ENCODE measurements around the gene ARID4B.

The ARID4B gene

GRCh38 chr1:235307158-235308124 is 20.5 kb downstream of the ARID4B start:
- H3K27ac ChIP-seq = no peak overlapping the region
- TF ChIP-seq CTCF (IDR thresholded peaks at IDR 0.05) = no peak

GRCh38 chr1:235304549-235305451 is 23.2 kb downstream of the ARID4B start:
- H3K4me3 ChIP-seq = no peak overlapping the region
- TF ChIP-seq CTCF (IDR thresholded peaks at IDR 0.05) = no peak
- no peak overlapping the region for H3K27ac ChIP-seq
- no peak for DNase-seq (ENCODE audit: low spot score)

More at GRCh38 chr1:235307158-235308124, 20.5 kb downstream of the ARID4B start:
- H3K4me3 ChIP-seq = no peak overlapping the region
- DNase-seq (ENCODE audit: low spot score) = no peak

DNA sequence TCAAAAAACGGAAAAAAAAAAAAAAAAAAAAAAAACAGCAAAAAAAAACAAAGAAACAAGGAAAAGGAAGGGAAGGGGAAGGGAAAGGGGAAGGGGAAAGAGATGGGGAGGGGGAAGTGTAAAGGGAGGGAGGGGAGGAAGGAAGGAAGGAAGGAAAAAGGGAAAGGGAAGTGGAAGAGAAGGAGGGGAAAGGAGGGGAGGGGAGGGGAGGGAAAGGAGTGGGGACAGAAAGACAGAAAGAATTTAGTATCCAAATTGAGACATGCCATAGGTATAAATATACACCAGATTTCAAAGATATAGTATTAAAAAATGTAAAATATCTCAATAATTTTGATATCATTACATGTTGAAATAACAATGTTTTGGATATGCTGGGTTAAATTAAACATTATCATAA is 25.8 kb downstream of the ARID4B start:
- no peak overlapping the region for H3K27ac ChIP-seq
- no peak overlapping the region for H3K4me3 ChIP-seq
- DNase-seq (ENCODE audit: low spot score) = no peak
- no peak for TF ChIP-seq CTCF (IDR thresholded peaks at IDR 0.05)

GRCh38 chr1:235299169-235299858 is 28.7 kb downstream of the ARID4B start:
- H3K27ac ChIP-seq = no peak overlapping the region
- H3K4me3 ChIP-seq = no peak overlapping the region
- no peak for TF ChIP-seq CTCF (IDR thresholded peaks at IDR 0.05)
- no peak for DNase-seq (ENCODE audit: low spot score)

DNA sequence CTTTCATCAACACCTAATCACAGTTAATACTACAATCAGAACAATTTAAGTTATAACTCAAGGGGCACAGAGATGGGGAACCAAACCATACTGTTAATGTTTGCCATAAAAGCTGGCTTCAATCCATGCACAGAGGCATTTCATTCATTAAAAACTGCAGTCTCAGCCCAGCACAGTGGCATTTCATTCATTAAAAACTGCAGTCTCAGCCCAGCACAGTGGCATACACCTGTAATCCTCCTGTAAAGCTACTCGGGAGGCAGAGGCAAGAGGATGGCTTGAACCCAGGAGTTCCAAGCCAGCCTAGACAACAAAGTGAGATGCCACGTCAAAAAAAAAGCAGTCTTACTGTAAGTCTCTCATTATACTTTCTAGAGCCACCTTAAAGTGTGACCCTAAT is 29.2 kb downstream of the ARID4B start:
- Histone ChIP-seq H3K4me3 (no peak overlapping the region), H3K27ac (no peak overlapping the region)
- DNase-seq (ENCODE audit: low spot score) = no peak
- no peak for TF ChIP-seq CTCF (IDR thresholded peaks at IDR 0.05)

- DNase-seq (ENCODE audit: low spot score) = no peak
- TF ChIP-seq CTCF (IDR thresholded peaks at IDR 0.05) = no peak
- H3K27ac ChIP-seq = no peak overlapping the region
- H3K4me3 ChIP-seq = no peak overlapping the region
These were observed 30.4 kb downstream of the ARID4B start for GRCh38 chr1:235297579-235297978.

Data from coronary artery (tissue), 2 donors.